ENCODE measurements around the gene MLLT3.

DNA sequence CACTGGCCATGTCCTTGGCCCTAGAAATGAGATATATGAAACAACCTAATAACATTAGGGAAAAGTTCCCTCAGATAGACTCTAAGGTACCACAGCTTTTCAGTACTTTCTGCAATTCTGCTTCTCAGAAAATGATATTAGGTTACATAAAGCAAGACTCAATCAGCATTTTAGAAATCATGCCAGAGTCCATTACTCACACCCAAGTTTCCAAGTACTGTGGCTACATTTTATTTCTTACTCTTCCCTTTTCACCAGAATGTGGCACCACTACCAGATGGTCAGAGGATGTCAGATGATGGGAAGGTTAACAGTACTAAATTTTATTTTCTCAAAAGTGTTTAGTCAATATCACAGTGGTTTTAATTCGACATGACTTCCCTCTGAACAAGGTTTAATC lies 217.2 kb downstream of the MLLT3 start:
- TF ChIP-seq CTCF (IDR thresholded peaks at IDR 0.05) (no peak), EZH2phosphoT487 (IDR thresholded peaks at IDR 0.05) (no peak)
